Measurements from ENCODE around the gene HSPB8.

DNA sequence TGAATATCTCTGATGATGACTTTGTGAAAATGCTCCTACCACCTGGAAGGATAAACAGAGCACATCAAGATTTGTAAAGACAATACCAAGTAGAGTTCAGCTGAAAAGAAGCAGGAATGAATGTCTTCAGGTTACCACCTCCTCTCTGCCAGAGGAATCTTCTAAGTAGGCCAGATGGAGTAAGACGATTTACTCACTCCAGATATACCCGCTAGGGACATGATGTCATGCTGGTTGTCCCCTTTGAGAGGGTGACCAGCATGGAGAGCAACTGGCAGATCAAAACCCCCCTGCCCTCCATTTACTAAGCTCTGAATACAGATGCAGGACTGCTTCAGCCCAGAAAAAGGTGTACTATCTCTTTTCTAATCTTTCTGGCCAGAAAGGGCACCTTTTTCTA is 39.3 kb upstream of the HSPB8 start:
- TF ChIP-seq, protein P1, sequence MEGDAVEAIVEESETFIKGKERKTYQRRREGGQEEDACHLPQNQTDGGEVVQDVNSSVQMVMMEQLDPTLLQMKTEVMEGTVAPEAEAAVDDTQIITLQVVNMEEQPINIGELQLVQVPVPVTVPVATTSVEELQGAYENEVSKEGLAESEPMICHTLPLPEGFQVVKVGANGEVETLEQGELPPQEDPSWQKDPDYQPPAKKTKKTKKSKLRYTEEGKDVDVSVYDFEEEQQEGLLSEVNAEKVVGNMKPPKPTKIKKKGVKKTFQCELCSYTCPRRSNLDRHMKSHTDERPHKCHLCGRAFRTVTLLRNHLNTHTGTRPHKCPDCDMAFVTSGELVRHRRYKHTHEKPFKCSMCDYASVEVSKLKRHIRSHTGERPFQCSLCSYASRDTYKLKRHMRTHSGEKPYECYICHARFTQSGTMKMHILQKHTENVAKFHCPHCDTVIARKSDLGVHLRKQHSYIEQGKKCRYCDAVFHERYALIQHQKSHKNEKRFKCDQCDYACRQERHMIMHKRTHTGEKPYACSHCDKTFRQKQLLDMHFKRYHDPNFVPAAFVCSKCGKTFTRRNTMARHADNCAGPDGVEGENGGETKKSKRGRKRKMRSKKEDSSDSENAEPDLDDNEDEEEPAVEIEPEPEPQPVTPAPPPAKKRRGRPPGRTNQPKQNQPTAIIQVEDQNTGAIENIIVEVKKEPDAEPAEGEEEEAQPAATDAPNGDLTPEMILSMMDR (IDR thresholded peaks at IDR 0.05), result no peak
- no peak for TF ChIP-seq POLR2A (IDR thresholded peaks at IDR 0.05)
- no peak for TF ChIP-seq EP300 (IDR thresholded peaks at IDR 0.05)

Data from tibial nerve (tissue), 4 donors.